KMS-11 (cell line): Measurements from ENCODE around the gene YBEY.

Source experiments
- H2AFZ ChIP-seq: fragments of 200-600 bp; sonication (generic); 2 replicates; pipeline ENCODE4 v1.6.1; 2016; ENCODE audit warnings: antibody characterized with exemption, mixed run types, low read depth
- H3K27ac ChIP-seq: fragments of 200-600 bp; sonication (generic); 2 replicates; pipeline ENCODE4 v1.6.1; 2016; ENCODE audit warnings: mild to moderate bottlenecking, mixed run types
- H3K27me3 ChIP-seq: fragments of 200-600 bp; sonication (generic); 2 replicates; pipeline ENCODE4 v1.6.1; 2017; ENCODE audit warnings: mild to moderate bottlenecking, low read depth, mixed run types, moderate library complexity; ENCODE audit not compliant: insufficient read depth
- H3K36me3 ChIP-seq: fragments of 200-600 bp; sonication (generic); 2 replicates; pipeline ENCODE4 v1.6.1; 2017; ENCODE audit warnings: mild to moderate bottlenecking, mixed run types; ENCODE audit not compliant: insufficient read depth
- H3K4me1 ChIP-seq: fragments of 200-600 bp; sonication (generic); 2 replicates; pipeline ENCODE4 v1.6.1; 2016; ENCODE audit warnings: mild to moderate bottlenecking, low read depth, mixed run types; ENCODE audit not compliant: poor library complexity, severe bottlenecking
- H3K4me2 ChIP-seq: fragments of 200-600 bp; sonication (generic); 2 replicates; pipeline ENCODE4 v1.7.0; 2016; ENCODE audit warnings: mild to moderate bottlenecking, mixed run types
- H3K4me3 ChIP-seq: fragments of 200-600 bp; sonication (generic); IDR thresholded peaks from 2 replicates; pipeline ENCODE4 v1.6.1; 2017; ENCODE audit warnings: low read depth, low read length, mixed read lengths; ENCODE audit not compliant: insufficient read depth
- H3K79me2 ChIP-seq: fragments of 200-600 bp; sonication (generic); 2 replicates; pipeline ENCODE4 v1.6.1; 2016; ENCODE audit warnings: low read depth, mixed run types; ENCODE audit not compliant: insufficient read depth
- H3K9ac ChIP-seq: fragments of 200-600 bp; sonication (generic); 2 replicates; pipeline ENCODE4 v1.6.1; 2016; ENCODE audit warnings: mild to moderate bottlenecking, mixed run types
- H4K20me1 ChIP-seq: fragments of 200-600 bp; sonication (generic); 2 replicates; pipeline ENCODE4 v1.6.1; 2016; ENCODE audit warnings: mild to moderate bottlenecking, mixed run types; ENCODE audit not compliant: insufficient read depth
- CTCF ChIP-seq: fragments of 200-600 bp; sonication (generic); conservative IDR thresholded peaks from 2 replicates; pipeline ENCODE4 v1.6.1; 2017; ENCODE audit warnings: low read depth, mild to moderate bottlenecking, antibody characterized with exemption, low read length, moderate library complexity, mixed read lengths

YBEY gene

GRCh38 chr21:46250146-46250725 is 35.9 kb upstream of the YBEY start:
- Histone ChIP-seq H3K79me2 (no peaks in the 10 kb centered on the region), H3K27me3 (no peaks in the 10 kb centered on the region), H3K4me1 (peaks cover 4% of the 10 kb centered on the region), H4K20me1 (no peaks in the 10 kb centered on the region), H3K36me3 (peaks cover 3% of the 10 kb centered on the region; the same call in 1 of the 2 replicates), H2AFZ (no peak overlapping the region), H3K4me2 (no peak overlapping the region), H3K9ac (no peak overlapping the region), H3K27ac (no peak overlapping the region), H3K4me3 (no peak overlapping the region)
- TF ChIP-seq CTCF = no peak

GRCh38 chr21:46252840-46253239 is 33.3 kb upstream of the YBEY start:
- Histone ChIP-seq H3K36me3 (peaks cover 10% of the 10 kb centered on the region; the same call in 1 of the 2 replicates), H4K20me1 (no peaks in the 10 kb centered on the region), H3K79me2 (no peaks in the 10 kb centered on the region), H3K9ac (no peak overlapping the region), H3K27me3 (no peaks in the 10 kb centered on the region), H3K27ac (no peak overlapping the region), H2AFZ (no peak overlapping the region), H3K4me3 (no peak overlapping the region), H3K4me1 (peaks cover 4% of the 10 kb centered on the region), H3K4me2 (no peak overlapping the region)
- TF ChIP-seq CTCF = no peak

- no peak for TF ChIP-seq CTCF
- H3K4me2 ChIP-seq = no peak overlapping the region
- H3K4me1 ChIP-seq = peaks cover 4% of the 10 kb centered on the region
- no peaks in the 10 kb centered on the region for H3K27me3 ChIP-seq
- no peaks in the 10 kb centered on the region for H3K79me2 ChIP-seq
- no peaks in the 10 kb centered on the region for H4K20me1 ChIP-seq
- H3K36me3 ChIP-seq = peaks cover 10% of the 10 kb centered on the region; the same call in 1 of the 2 replicates
- H3K27ac ChIP-seq = no peak overlapping the region
- no peak overlapping the region for H2AFZ ChIP-seq
- no peak overlapping the region for H3K9ac ChIP-seq
- no peak overlapping the region for H3K4me3 ChIP-seq
Observed at GRCh38 chr21:46253610-46254124, 32.5 kb upstream of the YBEY start.

- no peak overlapping the region for H2AFZ ChIP-seq
- H3K4me2 ChIP-seq = no peak overlapping the region
- no peak for TF ChIP-seq CTCF
- no peak overlapping the region for H3K4me3 ChIP-seq
- peaks cover 10% of the 10 kb centered on the region; the same call in 1 of the 2 replicates for H3K36me3 ChIP-seq
- no peaks in the 10 kb centered on the region for H4K20me1 ChIP-seq
- H3K79me2 ChIP-seq = no peaks in the 10 kb centered on the region
- no peaks in the 10 kb centered on the region for H3K27me3 ChIP-seq
- H3K9ac ChIP-seq = no peak overlapping the region
- H3K4me1 ChIP-seq = peaks cover 4% of the 10 kb centered on the region
- H3K27ac ChIP-seq = no peak overlapping the region
Observed at GRCh38 chr21:46254208-46254975, 31.8 kb upstream of the YBEY start.
